MM.1S (cell line): Measurements from ENCODE around the gene GYS1.
"Not testable (repeated sequence)": the region's sequence is repeated elsewhere in the genome, so short reads cannot be mapped to it uniquely, and the experiment has no call there.

Experiments
- CTCF ChIP-seq: fragments of 300-600 bp; sonication (generic); IDR thresholded peaks from 2 replicates; pipeline ENCODE4 v1.5.1; 2016; ENCODE audit warnings: antibody characterized with exemption, low read length, mixed read lengths
- EZH2 ChIP-seq: fragments of 300-600 bp; sonication (generic); optimal IDR thresholded peaks from 2 replicates; pipeline ENCODE3; 2017; ENCODE audit warnings: low read depth, mild to moderate bottlenecking, antibody characterized with exemption, low read length, mixed read lengths

- not testable (repeated sequence) for TF ChIP-seq CTCF, EZH2
Measured at GRCh38 chr19:48925890-48926289, 67.2 kb downstream of the GYS1 start.
